Endothelial cell of umbilical vein (primary cell): ENCODE results near the gene TENM4. TPM values are rescaled to one million over a fixed set of nuclear protein-coding genes. Genes with fewer than 3 reads are reported as not detected.

Experiments
- BruUV-seq: library from RNA; stranded (reverse); fragments of 400-500 nt; replicated peaks from 2 replicates; lab custom pipeline; 2021; lab: Mats Ljungman, UMichigan
- CTCF ChIA-PET: fragments of 300-600, 350-600 bp; sonication (Branson Sonifier 250); formaldehyde crosslinking; loops from one replicate; lab custom pipeline; 2021; ENCODE audit warnings: antibody characterized with exemption, inconsistent platforms; lab: Charles Lee
- POLR2A ChIA-PET: fragments of 300-600, 350-600 bp; sonication (Branson Sonifier 250); formaldehyde crosslinking; loops from one replicate; lab custom pipeline; 2021; ENCODE audit warnings: antibody characterized with exemption, inconsistent platforms; lab: Charles Lee
- DNase-seq: peaks from one replicate; pipeline ENCODE4 v3.0.0-alpha.2; 2011; ENCODE audit warnings: low read depth, low spot score
- FAIRE-seq: peaks from 2 replicates; lab custom pipeline; 2011; peaks lifted over from hg19 to GRCh38; lab: Jason Lieb, UNC
- H2AFZ ChIP-seq: 2 replicates; pipeline ENCODE4 v1.6.0; 2012; ENCODE audit warnings: low read depth, low read length, control low read depth, inconsistent platforms
- H3K27ac ChIP-seq: 2 replicates; pipeline ENCODE4 v1.5.1; 2011; ENCODE audit warnings: low read depth, mild to moderate bottlenecking, control low read depth, low read length, moderate library complexity; ENCODE audit not compliant: insufficient read depth
- H3K27me3 ChIP-seq, 2 experiments: 2 replicates each; pipeline versions ENCODE4 v1.6.0 to v1.6.1; 2011; ENCODE audit warnings: low read length in 2 of 2, mixed read lengths in 1 of 2; ENCODE audit not compliant: control insufficient read depth in 2 of 2, insufficient read depth in 2 of 2
- H3K36me3 ChIP-seq, 2 experiments: 2 replicates in 1 of 2; 3 replicates in 1 of 2; pipeline ENCODE4 v1.5.1; 2011; ENCODE audit warnings: low read length in 2 of 2, mild to moderate bottlenecking in 1 of 2, moderate library complexity in 1 of 2; ENCODE audit not compliant: control insufficient read depth in 2 of 2, insufficient read depth in 2 of 2; ENCODE audit errors: extremely low read depth in 1 of 2
- H3K4me1 ChIP-seq: 3 replicates; pipeline ENCODE4 v1.5.1; 2011; ENCODE audit warnings: mild to moderate bottlenecking, low read length; ENCODE audit not compliant: control insufficient read depth, insufficient read depth; ENCODE audit errors: extremely low read depth
- H3K4me2 ChIP-seq: 2 replicates; pipeline ENCODE4 v1.6.1; 2011; ENCODE audit warnings: low read length, control low read depth, mixed read lengths; ENCODE audit not compliant: insufficient read depth
- H3K4me3 ChIP-seq, 3 experiments: fragments of 200-600 bp in 1 of 3; sonication (generic), shearing (Covaris generic) in 1 of 3; replicated peaks in 1 of 3; 2 replicates each; pipeline ENCODE4 v1.5.1; 2011 to 2016; ENCODE audit warnings: control low read depth in 3 of 3, low read length in 3 of 3, mild to moderate bottlenecking in 2 of 3, inconsistent platforms in 1 of 3, low read depth in 1 of 3, moderate library complexity in 1 of 3; ENCODE audit not compliant: insufficient read depth in 1 of 3
- H3K79me2 ChIP-seq: 2 replicates; pipeline ENCODE4 v1.6.0; 2012; ENCODE audit warnings: low read length, inconsistent platforms; ENCODE audit not compliant: control insufficient read depth, insufficient read depth
- H3K9ac ChIP-seq: replicated peaks from 2 replicates; pipeline ENCODE3; 2011; ENCODE audit warnings: low read length, control low read depth; ENCODE audit not compliant: insufficient read depth; ENCODE audit errors: extremely low read depth
- H3K9me1 ChIP-seq: replicated peaks from 3 replicates; pipeline ENCODE4 v1.6.0; 2011; ENCODE audit warnings: mild to moderate bottlenecking, low read length; ENCODE audit not compliant: control insufficient read depth, insufficient read depth; ENCODE audit errors: extremely low read depth
- H3K9me3 ChIP-seq: replicated peaks from 2 replicates; pipeline ENCODE4 v1.5.1; 2012; ENCODE audit warnings: low read length, inconsistent platforms; ENCODE audit not compliant: control insufficient read depth, insufficient read depth
- H4K20me1 ChIP-seq: replicated peaks from 2 replicates; pipeline ENCODE3; 2011; ENCODE audit warnings: mild to moderate bottlenecking, low read length; ENCODE audit not compliant: control insufficient read depth, insufficient read depth; ENCODE audit errors: extremely low read depth
- EZH2 ChIP-seq: IDR thresholded peaks from 2 replicates; pipeline ENCODE4 v1.6.1; 2012; ENCODE audit warnings: borderline replicate concordance, low read depth, mild to moderate bottlenecking, moderate library complexity, low read length, inconsistent platforms; ENCODE audit not compliant: severe bottlenecking
- FOS ChIP-seq: IDR thresholded peaks from 2 replicates; pipeline ENCODE4 v1.6.1; 2011; ENCODE audit warnings: mild to moderate bottlenecking, low read length, moderate library complexity, borderline replicate concordance; ENCODE audit not compliant: insufficient read depth
- GATA2 ChIP-seq: IDR thresholded peaks from 2 replicates; pipeline ENCODE4 v1.7.0; 2011; ENCODE audit warnings: low read depth, mild to moderate bottlenecking, moderate library complexity, mixed read lengths, low read length; ENCODE audit not compliant: insufficient read length, insufficient read depth
- JUN ChIP-seq: IDR thresholded peaks from 2 replicates; pipeline ENCODE4 v1.6.1; 2011; ENCODE audit warnings: borderline replicate concordance, low read depth; ENCODE audit not compliant: insufficient read length, insufficient read depth
- MYC ChIP-seq: IDR thresholded peaks from one replicate; pipeline ENCODE4 v1.6.1; 2011; ENCODE audit warnings: mild to moderate bottlenecking, low read depth, low read length
- POLR2A ChIP-seq: IDR thresholded peaks from 2 replicates; pipeline ENCODE4 v1.6.1; 2012; ENCODE audit warnings: low read depth, mild to moderate bottlenecking, control low read depth, low read length
- POLR2AphosphoS5 ChIP-seq: IDR thresholded peaks from 2 replicates; pipeline ENCODE4 v1.6.1; 2012; ENCODE audit warnings: low read depth, mild to moderate bottlenecking, control low read depth, low read length, moderate library complexity; ENCODE audit not compliant: insufficient read depth
- dilution Hi-C: fragments of 300-500 bp; cut with MboI; formaldehyde crosslinking; loops from one replicate; pipeline ENCODE4 v1.15.0; 2019; ENCODE audit warnings: low sequenced_read_pairs; ENCODE audit not compliant: extremely low pct_ligation_motif_present
- intact Hi-C: fragments of 100-400 bp; cut with micrococcal nuclease; formaldehyde crosslinking; loops from one replicate; pipeline ENCODE4 v1.10.0; 2022
- polyA plus RNA-seq, 4 experiments: library from polyadenylated mRNA; depleted of rRNA in 3 of 4; stranded (reverse) in 3 of 4; unstranded in 1 of 4; fragments of >200 nt; gene quantifications; 2 replicates each; pipeline versions ENCODE4 v1.2.1 to v1.2.3, GENCODE V29; 2011 to 2012; ENCODE audit warnings: missing spikeins in 1 of 4
- total RNA-seq: library from RNA; stranded (reverse); gene quantifications from 2 replicates; pipeline ENCODE4 v1.2.3, GENCODE V29; 2021
- TF ChIP-seq, protein P1 (sequence below), 2 donors: IDR thresholded peaks; 1 replicate in 1 of 2; 2 replicates in 1 of 2; pipeline ENCODE4 v1.5.1; 2011; ENCODE audit warnings: low read length in 2 of 2, mild to moderate bottlenecking in 2 of 2, moderate library complexity in 2 of 2, control low read depth in 1 of 2, inconsistent platforms in 1 of 2, low read depth in 1 of 2; ENCODE audit not compliant: insufficient read depth in 1 of 2; ENCODE audit errors: extremely low read depth in 1 of 2

The TENM4 gene
- total and polyA plus RNA-seq, 2 donors (not counting 3 experiments of a cell fraction or from before 2014, with no cell fraction given): 0.06 to 0.27 TPM

GRCh38 chr11:79087961-79088318, 352.9 kb downstream of the TENM4 start:
- CTCF ChIA-PET: interaction anchor here (0.9 to 6.7 kb wide), 10 partner anchors 10 to 443 kb away, joined by 3 to 81 read pairs (median 4); no protein-coding TSS in a partner anchor

More at GRCh38 chr11:79087961-79088318, 352.9 kb downstream of the TENM4 start:
- intact Hi-C loops: loop anchor here (1.0 kb wide), 1 partner anchor 70 kb away; no protein-coding TSS in a partner anchor
- Histone ChIP-seq H3K9ac (no peak overlapping the region), H3K9me3 (no peaks in the 10 kb centered on the region), H3K4me2 (no peak overlapping the region), H3K9me1 (no peaks in the 10 kb centered on the region), H3K27ac (peak overlapping the region; percentile 30), H3K4me3 (no peak overlapping the region), H3K36me3 (no peaks in the 10 kb centered on the region), H3K79me2 (no peaks in the 10 kb centered on the region), H4K20me1 (no peaks in the 10 kb centered on the region), H3K27me3 (no peaks in the 10 kb centered on the region), H3K4me1 (peaks cover 20% of the 10 kb centered on the region), H2AFZ (peak overlapping the region; percentile 82)
- POLR2A ChIA-PET: no interaction called here
- no peak for DNase-seq
- no peak for FAIRE-seq
- BruUV-seq: no TSS peak
- dilution Hi-C loops: no loop called here
- TF ChIP-seq, protein P1, sequence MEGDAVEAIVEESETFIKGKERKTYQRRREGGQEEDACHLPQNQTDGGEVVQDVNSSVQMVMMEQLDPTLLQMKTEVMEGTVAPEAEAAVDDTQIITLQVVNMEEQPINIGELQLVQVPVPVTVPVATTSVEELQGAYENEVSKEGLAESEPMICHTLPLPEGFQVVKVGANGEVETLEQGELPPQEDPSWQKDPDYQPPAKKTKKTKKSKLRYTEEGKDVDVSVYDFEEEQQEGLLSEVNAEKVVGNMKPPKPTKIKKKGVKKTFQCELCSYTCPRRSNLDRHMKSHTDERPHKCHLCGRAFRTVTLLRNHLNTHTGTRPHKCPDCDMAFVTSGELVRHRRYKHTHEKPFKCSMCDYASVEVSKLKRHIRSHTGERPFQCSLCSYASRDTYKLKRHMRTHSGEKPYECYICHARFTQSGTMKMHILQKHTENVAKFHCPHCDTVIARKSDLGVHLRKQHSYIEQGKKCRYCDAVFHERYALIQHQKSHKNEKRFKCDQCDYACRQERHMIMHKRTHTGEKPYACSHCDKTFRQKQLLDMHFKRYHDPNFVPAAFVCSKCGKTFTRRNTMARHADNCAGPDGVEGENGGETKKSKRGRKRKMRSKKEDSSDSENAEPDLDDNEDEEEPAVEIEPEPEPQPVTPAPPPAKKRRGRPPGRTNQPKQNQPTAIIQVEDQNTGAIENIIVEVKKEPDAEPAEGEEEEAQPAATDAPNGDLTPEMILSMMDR (IDR thresholded peaks at IDR 0.05; ENCODE audit: extremely low read depth in 1 of 2, insufficient read depth in 1 of 2, low read depth in 1 of 2, low read length in 2 of 2): no peak
- TF ChIP-seq EZH2 (no peak), JUN (no peak), POLR2AphosphoS5 (no peak), FOS (no peak), POLR2A (no peak), MYC (no peak), GATA2 (no peak)
